ENCODE data around the gene KRT14.
"Not testable (repeated sequence)": the region's sequence is repeated elsewhere in the genome, so short reads cannot be mapped to it uniquely, and the experiment has no call there.

Gene KRT14

GRCh38 chr17:41545829-41546410, 40.8 kb downstream of the KRT14 start:
- no peak for DNase-seq

GRCh38 chr17:41544935-41545334, 41.8 kb downstream of the KRT14 start:
- no peak for DNase-seq

- no peak for DNase-seq
Measured at GRCh38 chr17:41544491-41544892, 42.2 kb downstream of the KRT14 start.

- not testable (repeated sequence) for DNase-seq
Measured at GRCh38 chr17:41542786-41543185, 43.9 kb downstream of the KRT14 start.

GRCh38 chr17:41542357-41542756, 44.3 kb downstream of the KRT14 start:
- no peak for DNase-seq

DNA sequence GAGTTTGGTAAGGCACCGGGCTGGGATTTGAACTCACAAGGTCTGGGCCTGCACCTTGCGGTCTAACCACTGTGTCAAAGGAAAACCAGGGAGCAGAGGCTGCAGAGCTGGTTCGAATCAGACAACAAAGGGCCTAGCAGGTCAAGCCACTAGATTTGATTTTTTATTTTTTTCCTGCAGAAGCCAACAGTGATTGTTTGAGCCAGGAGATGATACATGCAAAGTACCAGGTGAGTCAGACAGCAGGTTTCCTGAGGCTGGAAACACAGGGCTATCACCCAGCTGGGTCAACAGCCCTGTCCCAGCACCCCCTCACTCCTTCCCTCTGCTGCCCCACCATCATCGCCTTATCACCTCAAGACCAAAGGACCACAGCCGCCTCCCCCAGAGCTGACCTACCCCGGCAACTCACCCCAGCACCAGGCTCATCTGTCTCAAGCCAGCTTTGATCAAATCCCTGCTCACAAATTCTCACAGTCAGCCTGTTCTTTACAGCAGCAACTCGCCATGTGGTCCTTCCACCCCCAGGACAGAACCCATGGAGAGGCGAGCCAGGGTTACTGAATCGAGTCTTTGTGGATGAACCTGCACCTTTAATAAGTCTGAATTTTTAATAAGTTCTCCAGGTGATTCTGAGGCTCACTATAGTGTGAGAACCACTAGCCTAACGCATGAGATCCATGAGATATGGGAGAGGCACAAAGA, 45.6 kb downstream of the KRT14 start:
- DNase-seq, result no peak

GRCh38 chr17:41539979-41540701, 46.6 kb downstream of the KRT14 start:
- no peak for DNase-seq

GRCh38 chr17:41539071-41539492, 47.6 kb downstream of the KRT14 start:
- no peak for DNase-seq

GRCh38 chr17:41538565-41538991, 48.1 kb downstream of the KRT14 start:
- DNase-seq, result no peak

GRCh38 chr17:41537990-41538389, 48.7 kb downstream of the KRT14 start:
- DNase-seq, result no peak

DNA sequence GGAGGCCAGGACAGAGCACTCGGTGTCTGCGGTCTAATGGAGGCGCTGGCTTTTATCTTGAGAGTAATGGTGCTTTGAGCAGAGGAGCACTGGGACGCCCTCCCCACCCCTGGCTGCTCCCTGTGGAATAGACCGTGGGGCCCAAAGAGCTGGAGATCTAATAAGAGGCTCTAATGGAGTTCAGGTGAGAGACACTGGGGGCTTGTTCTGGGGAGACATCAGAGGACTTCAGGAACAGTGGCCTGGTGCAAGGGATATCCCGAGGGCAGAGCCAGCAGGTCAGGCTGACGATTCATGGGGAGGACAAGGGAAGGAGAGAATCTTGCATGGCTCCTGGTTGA, 49.1 kb downstream of the KRT14 start:
- no peak for DNase-seq

DNA sequence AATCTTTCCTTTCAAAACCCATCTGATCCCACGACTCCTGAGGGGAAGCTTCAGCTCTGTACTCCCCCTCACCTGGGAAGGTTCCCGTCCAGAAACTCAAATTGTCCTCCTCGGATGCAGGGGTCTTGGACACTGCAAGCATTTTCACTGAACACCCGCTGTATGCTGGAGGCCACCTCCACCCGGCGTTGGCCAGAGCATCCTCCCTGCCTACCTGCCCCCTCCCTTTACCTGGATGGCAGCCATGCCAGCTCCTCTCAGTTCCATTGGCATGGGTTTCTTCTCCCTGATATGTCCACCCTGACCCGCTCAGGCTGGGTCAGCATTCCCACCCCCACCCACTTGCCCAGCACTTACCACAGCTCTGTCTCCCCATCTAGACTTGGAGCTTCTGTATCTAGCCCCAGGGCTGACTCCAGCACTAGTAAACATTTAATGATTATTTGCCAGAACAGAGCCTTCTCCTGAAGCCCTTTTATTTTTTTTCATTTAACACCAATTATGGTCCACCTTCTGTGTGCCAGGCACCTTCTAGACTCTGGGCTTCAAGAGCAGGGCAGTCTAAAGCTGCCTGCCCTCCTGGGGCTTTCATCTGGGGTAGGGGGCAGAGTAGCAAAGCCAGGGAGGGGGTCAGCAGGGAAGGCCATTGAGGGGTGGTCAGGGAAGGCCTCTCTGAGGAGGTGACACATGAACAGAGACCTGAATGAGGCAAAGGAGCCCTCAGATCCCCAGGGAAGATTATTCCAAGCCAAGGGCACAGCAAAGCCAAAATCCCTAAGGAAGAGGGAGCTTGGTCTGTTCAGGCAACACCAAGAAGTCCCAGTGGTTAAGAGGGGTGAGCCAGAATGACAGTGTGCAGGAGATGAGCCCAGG, 49.7 kb downstream of the KRT14 start:
- DNase-seq, result no peak

GRCh38 chr17:41535764-41536481, 50.8 kb downstream of the KRT14 start:
- DNase-seq, result no peak

- no peak for DNase-seq
Measured at GRCh38 chr17:41534899-41535546, 51.7 kb downstream of the KRT14 start.

DNA sequence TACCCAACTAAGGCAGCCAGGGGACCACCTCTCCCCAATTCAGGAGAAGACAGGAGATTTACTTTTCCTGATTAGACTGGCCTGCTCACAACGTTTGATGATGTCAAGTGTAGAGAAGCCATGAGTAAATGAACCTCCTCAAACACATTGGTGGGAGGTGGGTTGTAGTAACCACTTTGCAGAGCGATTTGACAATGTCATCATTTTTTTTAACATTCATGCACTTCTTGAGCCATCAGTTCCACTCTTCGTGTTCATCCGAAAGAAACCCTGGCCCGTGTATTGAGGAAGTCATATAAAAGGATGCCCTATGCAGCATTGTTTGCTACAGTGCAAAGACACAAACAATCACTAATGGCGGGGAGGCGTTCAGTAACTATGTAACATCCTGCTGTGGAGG, 53.1 kb downstream of the KRT14 start:
- DNase-seq, result no peak

DNA sequence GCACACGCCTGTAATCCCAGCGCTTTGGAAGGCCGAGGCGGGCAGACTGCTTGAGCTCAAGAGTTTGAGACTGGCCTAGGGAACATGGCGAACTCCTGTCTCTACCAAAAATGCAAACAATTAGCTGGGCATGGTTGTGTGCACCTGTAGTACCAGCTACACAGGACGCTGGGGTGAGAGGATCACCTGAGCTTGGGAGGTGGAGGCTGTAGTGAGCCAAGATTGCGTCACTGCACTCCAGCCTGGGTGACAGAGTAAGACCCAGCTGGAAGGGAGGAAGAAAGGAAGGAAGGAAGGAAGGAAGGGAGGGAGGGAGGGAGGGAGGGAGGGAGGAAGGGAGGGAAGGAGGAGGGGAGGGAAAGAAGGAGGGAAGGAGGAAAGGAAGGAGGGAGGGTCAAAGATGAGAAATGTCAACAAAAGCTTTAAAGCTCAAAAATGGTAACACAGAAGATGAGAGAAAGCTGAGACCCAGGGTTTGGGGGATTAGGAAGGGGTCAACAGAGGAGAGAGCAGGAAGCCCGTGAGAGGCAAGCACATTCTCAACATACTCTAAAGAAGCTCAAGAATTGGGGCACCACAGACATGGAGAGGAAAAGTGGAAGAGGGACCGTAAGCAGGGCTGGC, 53.6 kb downstream of the KRT14 start:
- no peak for DNase-seq
